ENCODE results near the gene OLR1.

DNA sequence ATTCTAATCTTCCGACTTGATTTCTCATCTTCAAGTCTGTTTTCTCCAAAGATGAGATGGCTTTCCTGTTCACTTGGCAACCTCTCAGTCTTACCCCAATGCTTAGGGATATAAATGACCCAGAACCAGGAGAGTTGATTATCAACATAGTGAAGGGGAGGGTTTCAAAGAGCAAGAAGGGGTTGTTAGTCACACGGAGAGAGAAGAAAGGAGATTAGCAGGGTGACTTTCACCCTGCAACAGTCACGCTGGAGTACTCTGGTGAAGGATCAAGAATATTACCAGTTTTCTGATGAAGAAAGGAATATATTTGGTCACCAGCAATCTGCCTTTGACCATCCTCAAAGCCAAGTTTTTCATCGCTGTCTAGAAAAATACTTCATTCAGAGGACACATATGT, 6.9 kb upstream of the OLR1 start, which contains the start of gene TMEM52B:
- TF ChIP-seq, protein P1, sequence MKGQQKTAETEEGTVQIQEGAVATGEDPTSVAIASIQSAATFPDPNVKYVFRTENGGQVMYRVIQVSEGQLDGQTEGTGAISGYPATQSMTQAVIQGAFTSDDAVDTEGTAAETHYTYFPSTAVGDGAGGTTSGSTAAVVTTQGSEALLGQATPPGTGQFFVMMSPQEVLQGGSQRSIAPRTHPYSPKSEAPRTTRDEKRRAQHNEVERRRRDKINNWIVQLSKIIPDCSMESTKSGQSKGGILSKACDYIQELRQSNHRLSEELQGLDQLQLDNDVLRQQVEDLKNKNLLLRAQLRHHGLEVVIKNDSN (CRISPR knock-in tag; IDR thresholded peaks at IDR 0.05) = no peak
- TF ChIP-seq, protein P2, sequence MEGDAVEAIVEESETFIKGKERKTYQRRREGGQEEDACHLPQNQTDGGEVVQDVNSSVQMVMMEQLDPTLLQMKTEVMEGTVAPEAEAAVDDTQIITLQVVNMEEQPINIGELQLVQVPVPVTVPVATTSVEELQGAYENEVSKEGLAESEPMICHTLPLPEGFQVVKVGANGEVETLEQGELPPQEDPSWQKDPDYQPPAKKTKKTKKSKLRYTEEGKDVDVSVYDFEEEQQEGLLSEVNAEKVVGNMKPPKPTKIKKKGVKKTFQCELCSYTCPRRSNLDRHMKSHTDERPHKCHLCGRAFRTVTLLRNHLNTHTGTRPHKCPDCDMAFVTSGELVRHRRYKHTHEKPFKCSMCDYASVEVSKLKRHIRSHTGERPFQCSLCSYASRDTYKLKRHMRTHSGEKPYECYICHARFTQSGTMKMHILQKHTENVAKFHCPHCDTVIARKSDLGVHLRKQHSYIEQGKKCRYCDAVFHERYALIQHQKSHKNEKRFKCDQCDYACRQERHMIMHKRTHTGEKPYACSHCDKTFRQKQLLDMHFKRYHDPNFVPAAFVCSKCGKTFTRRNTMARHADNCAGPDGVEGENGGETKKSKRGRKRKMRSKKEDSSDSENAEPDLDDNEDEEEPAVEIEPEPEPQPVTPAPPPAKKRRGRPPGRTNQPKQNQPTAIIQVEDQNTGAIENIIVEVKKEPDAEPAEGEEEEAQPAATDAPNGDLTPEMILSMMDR (IDR thresholded peaks at IDR 0.05) = no peak
- no peak for TF ChIP-seq TCF7 (CRISPR knock-in tag; IDR thresholded peaks at IDR 0.05; ENCODE audit: low read depth)
- TF ChIP-seq TEAD4 (CRISPR knock-in tag; IDR thresholded peaks at IDR 0.05) = no peak
- TF ChIP-seq, protein P3, sequence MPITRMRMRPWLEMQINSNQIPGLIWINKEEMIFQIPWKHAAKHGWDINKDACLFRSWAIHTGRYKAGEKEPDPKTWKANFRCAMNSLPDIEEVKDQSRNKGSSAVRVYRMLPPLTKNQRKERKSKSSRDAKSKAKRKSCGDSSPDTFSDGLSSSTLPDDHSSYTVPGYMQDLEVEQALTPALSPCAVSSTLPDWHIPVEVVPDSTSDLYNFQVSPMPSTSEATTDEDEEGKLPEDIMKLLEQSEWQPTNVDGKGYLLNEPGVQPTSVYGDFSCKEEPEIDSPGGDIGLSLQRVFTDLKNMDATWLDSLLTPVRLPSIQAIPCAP (CRISPR knock-in tag; IDR thresholded peaks at IDR 0.05) = no peak
- TF ChIP-seq, protein P4, sequence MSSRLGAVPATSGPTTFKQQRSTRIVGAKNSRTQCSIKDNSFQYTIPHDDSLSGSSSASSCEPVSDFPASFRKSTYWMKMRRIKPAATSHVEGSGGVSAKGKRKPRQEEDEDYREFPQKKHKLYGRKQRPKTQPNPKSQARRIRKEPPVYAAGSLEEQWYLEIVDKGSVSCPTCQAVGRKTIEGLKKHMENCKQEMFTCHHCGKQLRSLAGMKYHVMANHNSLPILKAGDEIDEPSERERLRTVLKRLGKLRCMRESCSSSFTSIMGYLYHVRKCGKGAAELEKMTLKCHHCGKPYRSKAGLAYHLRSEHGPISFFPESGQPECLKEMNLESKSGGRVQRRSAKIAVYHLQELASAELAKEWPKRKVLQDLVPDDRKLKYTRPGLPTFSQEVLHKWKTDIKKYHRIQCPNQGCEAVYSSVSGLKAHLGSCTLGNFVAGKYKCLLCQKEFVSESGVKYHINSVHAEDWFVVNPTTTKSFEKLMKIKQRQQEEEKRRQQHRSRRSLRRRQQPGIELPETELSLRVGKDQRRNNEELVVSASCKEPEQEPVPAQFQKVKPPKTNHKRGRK (CRISPR knock-in tag; IDR thresholded peaks at IDR 0.05; ENCODE audit: borderline replicate concordance) = no peak
- TF ChIP-seq OVOL2 (CRISPR knock-in tag; IDR thresholded peaks at IDR 0.05; ENCODE audit: borderline replicate concordance) = no peak
- no peak for TF ChIP-seq NR1H2 (CRISPR knock-in tag; IDR thresholded peaks at IDR 0.05)
- no peak for TF ChIP-seq ZNF219 (CRISPR knock-in tag; IDR thresholded peaks at IDR 0.05; ENCODE audit: borderline replicate concordance)
- TF ChIP-seq, protein P5, sequence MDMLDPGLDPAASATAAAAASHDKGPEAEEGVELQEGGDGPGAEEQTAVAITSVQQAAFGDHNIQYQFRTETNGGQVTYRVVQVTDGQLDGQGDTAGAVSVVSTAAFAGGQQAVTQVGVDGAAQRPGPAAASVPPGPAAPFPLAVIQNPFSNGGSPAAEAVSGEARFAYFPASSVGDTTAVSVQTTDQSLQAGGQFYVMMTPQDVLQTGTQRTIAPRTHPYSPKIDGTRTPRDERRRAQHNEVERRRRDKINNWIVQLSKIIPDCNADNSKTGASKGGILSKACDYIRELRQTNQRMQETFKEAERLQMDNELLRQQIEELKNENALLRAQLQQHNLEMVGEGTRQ (CRISPR knock-in tag; IDR thresholded peaks at IDR 0.05) = no peak
- TF ChIP-seq CREB1 (CRISPR knock-in tag; IDR thresholded peaks at IDR 0.05) = no peak
